ENCODE data around the gene ZNF566.

The ZNF566 gene

DNA sequence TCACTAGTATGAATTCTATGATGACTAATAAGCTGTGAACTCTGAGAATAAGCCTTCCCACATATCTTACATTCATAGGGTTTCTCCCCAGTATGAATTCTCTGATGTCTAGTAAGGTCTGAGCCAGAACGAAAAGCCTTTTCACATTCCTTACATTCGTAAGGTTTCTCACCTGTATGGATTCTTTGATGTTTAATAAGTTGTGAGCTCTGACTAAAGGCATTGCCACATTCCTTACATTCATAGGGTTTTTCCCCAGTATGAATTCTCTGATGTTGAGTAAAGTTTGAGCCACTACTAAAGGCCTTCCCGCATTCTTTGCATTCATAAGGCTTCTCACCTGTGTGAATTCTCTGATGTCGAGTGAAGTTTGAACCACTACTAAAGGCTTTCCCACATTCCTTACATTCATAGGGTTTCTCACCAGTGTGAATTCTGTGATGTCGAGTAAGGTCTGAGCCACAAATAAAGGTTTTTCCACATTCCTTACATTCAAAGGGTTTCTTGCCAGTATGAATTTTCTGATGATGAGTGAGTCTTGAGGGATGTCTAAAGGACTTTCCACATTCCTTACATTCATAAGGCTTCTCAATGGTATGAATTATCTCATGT is 40.2 kb downstream of the ZNF566 start:
- TF ChIP-seq CTCF (IDR thresholded peaks at IDR 0.05; ENCODE audit: insufficient read depth, low read depth, low read length, missing control alignments) = no peak
- no peak overlapping the region for H3K4me3 ChIP-seq (ENCODE audit: low read depth, low read length)
- no peak for DNase-seq (ENCODE audit: low read depth)

GRCh38 chr19:36441339-36441738 is 48.0 kb downstream of the ZNF566 start:
- H3K4me3 ChIP-seq (ENCODE audit: low read depth, low read length) = no peak overlapping the region
- no peak for DNase-seq (ENCODE audit: low read depth)
- TF ChIP-seq CTCF (IDR thresholded peaks at IDR 0.05; ENCODE audit: insufficient read depth, low read depth, low read length, missing control alignments) = no peak

- peak; percentile 26 for DNase-seq (ENCODE audit: low read depth)
- TF ChIP-seq CTCF (IDR thresholded peaks at IDR 0.05; ENCODE audit: insufficient read depth, low read depth, low read length, missing control alignments) = no peak
- H3K4me3 ChIP-seq (ENCODE audit: low read depth, low read length) = no peak overlapping the region
These were observed 52.8 kb downstream of the ZNF566 start for GRCh38 chr19:36436531-36436930.

- TF ChIP-seq CTCF (IDR thresholded peaks at IDR 0.05; ENCODE audit: insufficient read depth, low read depth, low read length, missing control alignments) = no peak
- H3K4me3 ChIP-seq (ENCODE audit: low read depth, low read length) = no peak overlapping the region
- no peak for DNase-seq (ENCODE audit: low read depth)
These were observed 65.4 kb downstream of the ZNF566 start for GRCh38 chr19:36423925-36424324.

DNA sequence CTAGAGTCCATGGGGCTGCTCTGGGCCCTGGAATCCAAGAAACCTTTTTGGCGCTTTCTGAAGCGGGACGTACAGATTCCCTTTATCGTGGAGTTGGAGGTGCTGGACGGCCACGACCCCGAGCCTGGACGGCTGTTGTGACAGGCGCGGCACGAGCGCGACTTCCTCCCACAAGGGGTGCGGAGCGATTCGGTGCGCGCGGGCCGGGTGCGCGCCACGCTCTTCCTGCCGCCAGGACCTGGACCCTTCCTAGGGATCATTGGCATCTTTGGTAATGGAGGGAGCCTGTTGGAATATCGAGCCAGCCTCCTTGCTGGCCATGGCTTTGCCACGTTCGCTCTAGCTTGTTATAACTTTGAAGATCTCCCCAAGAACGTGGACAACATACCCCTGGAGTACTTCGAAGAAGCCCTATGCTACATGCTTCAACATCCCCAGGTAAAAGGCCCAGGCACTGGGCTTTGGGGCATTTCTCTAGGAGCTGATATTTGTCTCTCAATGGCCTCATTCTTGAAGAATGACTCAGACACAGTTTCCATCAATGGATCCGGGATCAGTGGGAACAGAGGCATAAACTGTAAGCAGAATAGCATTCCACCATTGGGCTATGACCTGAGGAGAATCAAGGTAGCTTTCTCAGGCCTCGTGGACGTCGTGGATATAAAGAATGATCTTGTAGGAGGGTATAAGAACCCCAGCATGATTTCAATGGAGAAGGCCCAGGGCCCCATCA is 67.4 kb downstream of the ZNF566 start:
- no peak for TF ChIP-seq CTCF (IDR thresholded peaks at IDR 0.05; ENCODE audit: insufficient read depth, low read depth, low read length, missing control alignments)
- H3K4me3 ChIP-seq (ENCODE audit: low read depth, low read length) = no peak overlapping the region
- no peak for DNase-seq (ENCODE audit: low read depth)

DNA sequence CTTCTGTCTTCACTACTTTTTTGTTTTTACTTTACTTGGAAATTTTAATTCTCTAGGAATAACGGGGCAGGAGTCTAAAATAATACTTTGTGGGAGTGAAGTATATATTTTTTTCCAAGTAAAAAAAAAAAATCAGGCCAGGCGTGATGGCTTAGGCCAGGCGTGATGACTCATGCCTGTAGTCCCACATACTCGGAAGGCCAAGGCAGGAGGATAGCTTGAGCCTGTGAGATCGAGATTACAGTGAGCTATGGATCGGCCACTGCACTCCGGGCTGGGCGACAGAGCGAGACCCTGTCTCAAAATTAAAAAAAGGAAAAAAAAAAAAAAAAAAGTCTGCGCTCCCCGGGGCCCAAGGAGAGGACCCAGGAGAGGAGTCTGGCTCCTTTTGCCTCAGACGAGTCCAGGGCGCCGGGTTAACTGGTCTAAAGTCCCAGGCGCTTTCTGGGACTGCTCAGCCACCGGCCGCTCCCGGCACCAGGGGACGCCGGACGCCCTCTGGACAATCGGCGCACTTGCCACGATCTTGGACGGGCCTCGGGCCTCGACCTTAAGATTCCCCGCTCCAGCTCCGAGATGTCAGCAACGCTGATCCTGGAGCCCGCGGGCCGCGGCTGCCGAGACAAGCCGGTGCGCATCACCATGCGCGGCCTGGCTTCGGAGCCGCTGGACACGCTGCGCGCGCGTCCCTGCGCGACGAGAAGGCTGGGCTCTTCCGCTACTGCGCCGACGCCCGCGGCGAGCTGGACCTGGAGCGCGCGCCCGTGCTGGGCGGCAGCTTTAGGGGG is 68.2 kb downstream of the ZNF566 start:
- no peak for TF ChIP-seq CTCF (IDR thresholded peaks at IDR 0.05; ENCODE audit: insufficient read depth, low read depth, low read length, missing control alignments)
- DNase-seq (ENCODE audit: low read depth) = no peak
- no peak overlapping the region for H3K4me3 ChIP-seq (ENCODE audit: low read depth, low read length)

All from GM12865 (cell line).